K562 (cell line): ENCODE data around the gene VPS35L. TPM values are rescaled to one million over a fixed set of nuclear protein-coding genes. Genes with fewer than 3 reads are reported as not detected.

Experiments used
- CC2D1A ChIP-seq: fragments of 450-650 bp; IDR thresholded peaks from 2 replicates; pipeline ENCODE4 v1.6.1; 2017; ENCODE audit warnings: mild to moderate bottlenecking
- CEBPB ChIP-seq: fragments of 450-650 bp; IDR thresholded peaks from 2 replicates; pipeline ENCODE4 v1.6.1; 2016; ENCODE audit warnings: missing genetic modification characterization, missing compliant biosample characterization
- EZH2 ChIP-seq: IDR thresholded peaks from 2 replicates; pipeline ENCODE4 v1.6.1; 2012; ENCODE audit warnings: low read depth, mild to moderate bottlenecking, inconsistent platforms, low read length, borderline replicate concordance
- GATA2 ChIP-seq: sonication (generic); formaldehyde crosslinking; IDR thresholded peaks from 2 replicates; pipeline ENCODE4 v1.4.0; 2020; ENCODE audit warnings: mild to moderate bottlenecking, missing genetic modification reagents
- GMEB1 ChIP-seq: fragments of 250-450 bp; sonication (Bioruptor Pico); IDR thresholded peaks from 2 replicates; pipeline ENCODE4 v1.4.0; 2020; ENCODE audit warnings: mild to moderate bottlenecking
- GTF2B ChIP-seq: IDR thresholded peaks from 2 replicates; pipeline ENCODE4 v1.6.1; 2011; ENCODE audit not compliant: insufficient read length; ENCODE audit errors: extremely low read depth
- HDAC1 ChIP-seq, 2 experiments: fragments of 450-650 bp; IDR thresholded peaks; 2 replicates each; pipeline ENCODE4 v1.6.1; 2016 to 2017; ENCODE audit warnings: inconsistent platforms in 1 of 2, mild to moderate bottlenecking in 1 of 2, moderate library complexity in 1 of 2
- HNRNPUL1 ChIP-seq: fragments of 200-400 bp; formaldehyde crosslinking; IDR thresholded peaks from 2 replicates; pipeline ENCODE4 v1.6.1; 2017; ENCODE audit warnings: low read length
- HOMEZ ChIP-seq: fragments of 250-450 bp; sonication (Bioruptor Pico); IDR thresholded peaks from 2 replicates; pipeline ENCODE4 v1.4.0; 2020; ENCODE audit warnings: mild to moderate bottlenecking, moderate library complexity
- HSF4 ChIP-seq: fragments of 250-450 bp; sonication (Bioruptor Pico); IDR thresholded peaks from 2 replicates; pipeline ENCODE4 v2.1.2; 2022; ENCODE audit warnings: mild to moderate bottlenecking, moderate library complexity, borderline replicate concordance
- KAT2B ChIP-seq: IDR thresholded peaks from one replicate; pipeline ENCODE4 v1.6.1; 2012; ENCODE audit warnings: low read depth, mild to moderate bottlenecking, control low read depth, inconsistent platforms, low read length, moderate library complexity
- KAT7 ChIP-seq: sonication (generic); formaldehyde crosslinking; IDR thresholded peaks from 2 replicates; pipeline ENCODE4 v1.8.0; 2022; ENCODE audit warnings: missing genetic modification reagents, mild to moderate bottlenecking, borderline replicate concordance
- MAFG ChIP-seq: fragments of 450-650 bp; conservative IDR thresholded peaks from 2 replicates; pipeline ENCODE4 v1.6.1; 2016; ENCODE audit warnings: missing genetic modification characterization, missing compliant biosample characterization
- NBN ChIP-seq: fragments of 450-650 bp; IDR thresholded peaks from 2 replicates; pipeline ENCODE4 v1.6.1; 2016; ENCODE audit warnings: low read depth, mild to moderate bottlenecking
- RCOR1 ChIP-seq, 2 experiments: IDR thresholded peaks; 2 replicates each; pipeline ENCODE4 v1.6.1; 2012; ENCODE audit warnings: low read depth in 2 of 2, low read length in 2 of 2, borderline replicate concordance in 1 of 2, improper control_type of control experiment in 1 of 2
- TCF7 ChIP-seq: sonication (generic); IDR thresholded peaks from 2 replicates; pipeline ENCODE4 v1.6.1; 2016; ENCODE audit warnings: antibody characterized with exemption, borderline replicate concordance
- TEAD2 ChIP-seq: fragments of 450-650 bp; IDR thresholded peaks from 2 replicates; pipeline ENCODE4 v1.6.1; 2016; ENCODE audit warnings: missing genetic modification characterization, control low read depth, missing compliant biosample characterization
- ZBTB11 ChIP-seq, 3 experiments: fragments of 200-800 bp in 1 of 3; fragments of 250-450 bp in 1 of 3; fragments of 450-650 bp in 1 of 3; sonication (Bioruptor Pico) in 1 of 3; sonication (Bioruptor generic) in 1 of 3; formaldehyde crosslinking in 1 of 3; IDR thresholded peaks; 2 replicates each; pipeline versions ENCODE4 v1.6.1 to v1.8.0; 2016 to 2022; ENCODE audit warnings: mild to moderate bottlenecking in 2 of 3, missing genetic modification characterization in 2 of 3, missing compliant biosample characterization in 1 of 3, moderate library complexity in 1 of 3
- ZNF511 ChIP-seq: sonication (generic); formaldehyde crosslinking; IDR thresholded peaks from 2 replicates; pipeline ENCODE4 v1.8.0; 2022; ENCODE audit warnings: mild to moderate bottlenecking, missing genetic modification reagents
- ZNF668 ChIP-seq: fragments of 250-450 bp; sonication (Bioruptor Pico); IDR thresholded peaks from 2 replicates; pipeline ENCODE4 v1.8.0; 2022; ENCODE audit warnings: mild to moderate bottlenecking, inconsistent platforms
- ZNF717 ChIP-seq: fragments of 250-450 bp; sonication (Bioruptor Pico); IDR thresholded peaks from 2 replicates; pipeline ENCODE4 v1.5.0; 2021
- polyA plus RNA-seq, 8 experiments: library from polyadenylated mRNA; depleted of rRNA in 4 of 8; stranded (reverse) in 5 of 8; unstranded in 3 of 8; fragments of >200 nt; fragmentation: Nextera tagmentation in 2 of 8; fragmentation: Illumina TruSeq in 1 of 8; extraction: Ambion mirVana in 2 of 8; extraction: Trizol in 1 of 8; gene quantifications; 2 replicates each; pipeline versions ENCODE4 v1.2.1 to v1.2.3, GENCODE V29; 2011 to 2014; ENCODE audit warnings: inconsistent platforms in 1 of 8, missing spikeins in 1 of 8
- total RNA-seq, 7 experiments: library from RNA; depleted of rRNA in 6 of 7; stranded (reverse); fragments of >200 nt in 6 of 7; fragmentation: Illumina TruSeq in 2 of 7; extraction: Trizol in 2 of 7; gene quantifications; 2 replicates each; pipeline versions ENCODE4 v1.2.1 to v1.2.3, GENCODE V29; 2011 to 2021; ENCODE audit warnings: low replicate concordance in 1 of 7

Gene VPS35L
- total and polyA plus RNA-seq, 9 of the 15 experiments (the other 6 are each of a cell fraction or from before 2014, with no cell fraction given), result 10.2 to 30.4 (median 20.1) TPM

GRCh38 chr16:19520861-19521331, 34.6 kb upstream of the VPS35L start (continued):
- TF ChIP-seq ZBTB11 (CRISPR knock-in tag; IDR thresholded peaks at IDR 0.05), result no peak
- TF ChIP-seq EZH2, result no peak
- TF ChIP-seq HOMEZ (CRISPR knock-in tag), result no peak
- peak; percentile 21; the same call in 1 of the 2 replicates for TF ChIP-seq ZNF717 (CRISPR knock-in tag)
- 0 out of 2 replicates have a peak, but pooled peaks have one; percentile 22 for TF ChIP-seq MAFG (tag)
- TF ChIP-seq GMEB1 (CRISPR knock-in tag), result no peak
- TF ChIP-seq CC2D1A, result peak; percentile 83; the same call in 1 of the 2 replicates
- TF ChIP-seq NBN, result peak; percentile 87
- no peak for TF ChIP-seq TCF7
- TF ChIP-seq GATA2 (CRISPR knock-in tag), result peak; percentile 81
- TF ChIP-seq HSF4 (CRISPR knock-in tag), result no peak
- no peak for TF ChIP-seq KAT2B
- no peak for TF ChIP-seq CEBPB (tag)
- TF ChIP-seq TEAD2 (tag), result no peak
- TF ChIP-seq HNRNPUL1, result no peak
- TF ChIP-seq KAT7 (CRISPR knock-in tag), result no peak
- TF ChIP-seq GTF2B, result no peak
- TF ChIP-seq ZNF511, result no peak
- TF ChIP-seq RCOR1 (IDR thresholded peaks at IDR 0.05; ENCODE audit: borderline replicate concordance in 1 of 2, low read depth in 2 of 2, low read length in 2 of 2), result peak; percentile 61 to 98; a peak in 3 of 4 replicates
- no peak for TF ChIP-seq ZNF668 (CRISPR knock-in tag)
- TF ChIP-seq HDAC1 (IDR thresholded peaks at IDR 0.05), result peak; percentile 28 to 94; a peak in 2 of 4 replicates
